SK-N-SH (cell line): ENCODE data around the gene NRSN1. TPM values are rescaled to one million over a fixed set of nuclear protein-coding genes. Genes with fewer than 3 reads are reported as not detected.

Source experiments
- CTCF ChIA-PET: fragments of 300-600, 350-600 bp; formaldehyde crosslinking; extraction: SDS; loops from one replicate; lab custom pipeline; 2021; lab: Yijun Ruan, JAX
- POLR2A ChIA-PET: fragments of 350-600 bp; sonication (Branson Sonifier 250); formaldehyde crosslinking; extraction: SDS; loops from one replicate; lab custom pipeline; 2020; ENCODE audit warnings: antibody characterized with exemption, inconsistent platforms; lab: Yijun Ruan, JAX
- DNase-seq: peaks from one replicate; pipeline ENCODE4 v3.0.0; 2012
- H2AFZ ChIP-seq: fragments of 200-600 bp; sonication (generic); 2 replicates; pipeline ENCODE4 v1.8.1; 2016; ENCODE audit warnings: antibody characterized with exemption, mild to moderate bottlenecking, low read depth
- H3F3A ChIP-seq: fragments of 200-600 bp; sonication (generic); replicated peaks from 2 replicates; pipeline ENCODE3; 2016; ENCODE audit warnings: antibody characterized with exemption, mild to moderate bottlenecking; ENCODE audit not compliant: insufficient read depth
- H3K27ac ChIP-seq, 2 experiments: fragments of 200-500 bp in 1 of 2; fragments of 200-600 bp in 1 of 2; sonication (Bioruptor generic) in 1 of 2; sonication (generic), shearing (Covaris generic) in 1 of 2; 2 replicates each; pipeline versions ENCODE4 v1.5.1 to v1.6.1; 2014 to 2016; ENCODE audit warnings: low read depth in 2 of 2, inconsistent platforms in 1 of 2, low read length in 1 of 2, mild to moderate bottlenecking in 1 of 2, mixed read lengths in 1 of 2
- H3K27me3 ChIP-seq: fragments of 200-600 bp; sonication (generic), shearing (Covaris generic); 2 replicates; pipeline ENCODE4 v1.6.1; 2016; ENCODE audit warnings: mixed run types; ENCODE audit not compliant: insufficient read depth
- H3K36me3 ChIP-seq, 2 experiments: fragments of 200-500 bp in 1 of 2; fragments of 200-600 bp in 1 of 2; sonication (Bioruptor generic) in 1 of 2; sonication (generic) in 1 of 2; replicated peaks in 1 of 2; 2 replicates each; pipeline versions ENCODE3 to v1.5.1; 2014 to 2016; ENCODE audit warnings: low read length in 1 of 2, mild to moderate bottlenecking in 1 of 2; ENCODE audit not compliant: insufficient read depth in 2 of 2, control insufficient read depth in 1 of 2
- H3K4me1 ChIP-seq, 2 experiments: fragments of 200-500 bp in 1 of 2; fragments of 200-600 bp in 1 of 2; sonication (Bioruptor generic) in 1 of 2; sonication (generic), shearing (Covaris generic) in 1 of 2; 2 replicates each; pipeline versions ENCODE4 v1.5.1 to v1.6.1; 2014 to 2016; ENCODE audit warnings: low read depth in 1 of 2, low read length in 1 of 2, mixed run types in 1 of 2; ENCODE audit not compliant: insufficient read depth in 2 of 2, control insufficient read depth in 1 of 2
- H3K4me2 ChIP-seq: fragments of 200-600 bp; sonication (generic), shearing (Covaris generic); 2 replicates; pipeline ENCODE4 v1.6.1; 2017; ENCODE audit warnings: mixed run types
- H3K4me3 ChIP-seq, 2 experiments: fragments of 200-500 bp in 1 of 2; fragments of 200-600 bp in 1 of 2; sonication (Bioruptor generic) in 1 of 2; sonication (generic), shearing (Covaris generic) in 1 of 2; 2 replicates each; pipeline versions ENCODE4 v1.5.1 to v1.8.1; 2014 to 2016; ENCODE audit warnings: low read depth in 2 of 2, inconsistent platforms in 1 of 2, low read length in 1 of 2, mild to moderate bottlenecking in 1 of 2, mixed read lengths in 1 of 2, moderate library complexity in 1 of 2
- H3K79me2 ChIP-seq: fragments of 200-600 bp; sonication (generic); 2 replicates; pipeline ENCODE4 v1.8.1; 2017; ENCODE audit warnings: mild to moderate bottlenecking; ENCODE audit not compliant: insufficient read depth
- H3K9ac ChIP-seq: fragments of 200-600 bp; sonication (generic); 2 replicates; pipeline ENCODE4 v1.6.1; 2017; ENCODE audit warnings: mixed run types
- H3K9me2 ChIP-seq: fragments of 200-600 bp; sonication (generic); 2 replicates; pipeline ENCODE4 v1.6.1; 2017; ENCODE audit warnings: mixed run types
- H3K9me3 ChIP-seq: fragments of 200-600 bp; sonication (generic); 2 replicates; pipeline ENCODE4 v1.6.1; 2017; ENCODE audit warnings: mixed run types, mild to moderate bottlenecking, moderate library complexity
- H4K20me1 ChIP-seq: fragments of 200-600 bp; sonication (generic); 2 replicates; pipeline ENCODE4 v1.6.1; 2017; ENCODE audit warnings: mild to moderate bottlenecking, mixed run types; ENCODE audit not compliant: insufficient read depth
- CHD2 ChIP-seq: fragments of 150-350 bp; IDR thresholded peaks from 2 replicates; pipeline ENCODE4 v1.6.1; 2018; ENCODE audit warnings: low read length; ENCODE audit not compliant: partially characterized antibody
- CTCF ChIP-seq: fragments of 200-600 bp; sonication (generic); IDR thresholded peaks from 2 replicates; pipeline ENCODE4 v1.6.1; 2017; ENCODE audit warnings: antibody characterized with exemption, mild to moderate bottlenecking, moderate library complexity
- ELF1 ChIP-seq: IDR thresholded peaks from 2 replicates; pipeline ENCODE4 v1.4.0; 2012
- EP300 ChIP-seq, 2 experiments: IDR thresholded peaks; 2 replicates each; pipeline versions ENCODE4 v1.4.0 to v1.6.1; 2012; ENCODE audit warnings: borderline replicate concordance in 1 of 2, low read depth in 1 of 2, low read length in 1 of 2
- EZH2phosphoT487 ChIP-seq: fragments of 200-600 bp; sonication (generic); IDR thresholded peaks from 2 replicates; pipeline ENCODE4 v1.6.1; 2017; ENCODE audit warnings: low read depth, mixed run types, mild to moderate bottlenecking, antibody characterized with exemption, moderate library complexity, borderline replicate concordance
- FOSL2 ChIP-seq: IDR thresholded peaks from 2 replicates; pipeline ENCODE4 v1.4.0; 2012; ENCODE audit warnings: low read depth, mild to moderate bottlenecking, moderate library complexity, borderline replicate concordance
- FOXJ3 ChIP-seq: sonication (generic); formaldehyde crosslinking; IDR thresholded peaks from 2 replicates; pipeline ENCODE4 v1.5.1; 2020; ENCODE audit warnings: mild to moderate bottlenecking, missing genetic modification reagents
- GATA2 ChIP-seq: sonication (generic); formaldehyde crosslinking; IDR thresholded peaks from 2 replicates; pipeline ENCODE4 v1.5.0; 2020; ENCODE audit warnings: mild to moderate bottlenecking, missing genetic modification reagents
- JUND ChIP-seq: IDR thresholded peaks from 2 replicates; pipeline ENCODE4 v1.4.0; 2012
- NRF1 ChIP-seq: IDR thresholded peaks from 2 replicates; pipeline ENCODE4 v1.6.1; 2012; ENCODE audit warnings: low read depth, mild to moderate bottlenecking, low read length
- RCOR1 ChIP-seq: fragments of 150-350 bp; IDR thresholded peaks from 2 replicates; pipeline ENCODE4 v1.6.1; 2017; ENCODE audit warnings: antibody characterized with exemption, low read length
- SMC3 ChIP-seq: IDR thresholded peaks from 2 replicates; pipeline ENCODE4 v1.6.1; 2012; ENCODE audit warnings: low read depth, low read length, improper control_type of control experiment
- TAF1 ChIP-seq: IDR thresholded peaks from 2 replicates; pipeline ENCODE4 v1.6.1; 2012; ENCODE audit warnings: low read depth, mild to moderate bottlenecking, low read length, moderate library complexity, borderline replicate concordance
- TCF12 ChIP-seq: IDR thresholded peaks from 2 replicates; pipeline ENCODE4 v1.4.0; 2012
- TEAD4 ChIP-seq: IDR thresholded peaks from 2 replicates; pipeline ENCODE4 v1.4.0; 2012; ENCODE audit warnings: mild to moderate bottlenecking, borderline replicate concordance; ENCODE audit not compliant: insufficient read depth
- USF1 ChIP-seq: IDR thresholded peaks from 2 replicates; pipeline ENCODE4 v1.4.0; 2012; ENCODE audit warnings: low read depth, borderline replicate concordance
- USF2 ChIP-seq: fragments of 150-350 bp; IDR thresholded peaks from 2 replicates; pipeline ENCODE4 v1.6.1; 2017; ENCODE audit warnings: antibody characterized with exemption, low read length, low read depth, borderline replicate concordance
- WGBS: methylation state at CpG from one replicate; pipeline ENCODE4 v1.1.6; 2017; ENCODE audit warnings: low lambda C conversion rate; 5-methylcytosine and 5-hydroxymethylcytosine counted together
- polyA plus RNA-seq, 3 experiments: library from polyadenylated mRNA; depleted of rRNA; stranded (reverse); fragments of >200 nt; gene quantifications; 2 replicates each; pipeline ENCODE4 v1.2.3, GENCODE V29; 2012

Gene NRSN1
- polyA plus RNA-seq, 1 of the 3 experiments (the other 2 are of a cell fraction): 0.02 TPM

GRCh38 chr6:24107294-24107693 lies 18.7 kb upstream of the NRSN1 start:
- no peak for DNase-seq
- Histone ChIP-seq H3K27ac (no peak overlapping the region), H3K4me3 (no peak overlapping the region), H3K9ac (no peak overlapping the region), H3K9me2 (no peaks in the 10 kb centered on the region), H3K36me3 (no peaks in the 10 kb centered on the region), H3K4me1 (peaks cover 0 to 2% of the 10 kb centered on the region in 2 experiments; a peak in 1 of 4 replicates), H3K79me2 (no peaks in the 10 kb centered on the region), H4K20me1 (no peaks in the 10 kb centered on the region), H3K9me3 (no peaks in the 10 kb centered on the region), H3K27me3 (no peaks in the 10 kb centered on the region), H2AFZ (no peak overlapping the region), H3K4me2 (no peak overlapping the region), H3F3A (no peaks in the 10 kb centered on the region)
- WGBS: 18% methylated on average over 1 of the region's 1 CpG
- no peak; the same call in 1 of the 2 replicates for TF ChIP-seq RCOR1
- ChIA-PET CTCF (interaction anchor here (1.6 kb wide), 1 partner anchor 168 kb away, joined by 5 read pairs; no protein-coding TSS in a partner anchor), POLR2A (interaction anchor here (0.8 kb wide), 1 partner anchor 12 kb away, joined by 3 read pairs; no protein-coding TSS in a partner anchor)

GRCh38 chr6:24108056-24108455 lies 18.0 kb upstream of the NRSN1 start:
- no peaks in the 10 kb centered on the region for H3K27me3 ChIP-seq
- H3K9ac ChIP-seq: no peak overlapping the region
- no peaks in the 10 kb centered on the region for H3K79me2 ChIP-seq
- H3F3A ChIP-seq: no peaks in the 10 kb centered on the region
- TF ChIP-seq FOSL2 (no peak), TAF1 (no peak), EZH2phosphoT487 (no peak), JUND (no peak), TEAD4 (no peak), EP300 (IDR thresholded peaks at IDR 0.05; ENCODE audit: borderline replicate concordance in 1 of 2, low read depth in 1 of 2, low read length in 1 of 2) (no peak), TCF12 (no peak), CHD2 (no peak), CTCF (no peak), FOXJ3 (CRISPR knock-in tag) (no peak), USF2 (no peak), SMC3 (no peak), USF1 (no peak), GATA2 (CRISPR knock-in tag) (no peak), ELF1 (no peak), NRF1 (no peak)
- no peak for DNase-seq
- ChIA-PET CTCF (no interaction called here), POLR2A (interaction anchor here (0.8 kb wide), 1 partner anchor 13 kb away, joined by 3 read pairs; no protein-coding TSS in a partner anchor)
- no peaks in the 10 kb centered on the region for H3K9me2 ChIP-seq
- no peak overlapping the region for H3K27ac ChIP-seq
- no peaks in the 10 kb centered on the region for H3K9me3 ChIP-seq
- H3K4me1 ChIP-seq: peaks cover 0 to 2% of the 10 kb centered on the region in 2 experiments; a peak in 1 of 4 replicates
- H4K20me1 ChIP-seq: no peaks in the 10 kb centered on the region
- 20% methylated on average over 6 of the region's 6 CpGs for WGBS
- no peak overlapping the region for H3K4me2 ChIP-seq
- H3K4me3 ChIP-seq: no peak overlapping the region
- no peak overlapping the region for H2AFZ ChIP-seq
- no peaks in the 10 kb centered on the region for H3K36me3 ChIP-seq
